Endothelial cell of umbilical vein (primary cell): ENCODE data around the gene WRAP73. TPM values are rescaled to one million over a fixed set of nuclear protein-coding genes. Genes with fewer than 3 reads are reported as not detected.

Experiments
- BruUV-seq: library from RNA; stranded (reverse); fragments of 400-500 nt; replicated peaks from 2 replicates; lab custom pipeline; 2021; lab: Mats Ljungman, UMichigan
- CTCF ChIA-PET: fragments of 300-600, 350-600 bp; sonication (Branson Sonifier 250); formaldehyde crosslinking; loops from one replicate; lab custom pipeline; 2021; ENCODE audit warnings: antibody characterized with exemption, inconsistent platforms; lab: Charles Lee
- POLR2A ChIA-PET: fragments of 300-600, 350-600 bp; sonication (Branson Sonifier 250); formaldehyde crosslinking; loops from one replicate; lab custom pipeline; 2021; ENCODE audit warnings: antibody characterized with exemption, inconsistent platforms; lab: Charles Lee
- DNase-seq: peaks from one replicate; pipeline ENCODE4 v3.0.0-alpha.2; 2011; ENCODE audit warnings: low read depth, low spot score
- FAIRE-seq: peaks from 2 replicates; lab custom pipeline; 2011; peaks lifted over from hg19 to GRCh38; lab: Jason Lieb, UNC
- H2AFZ ChIP-seq: 2 replicates; pipeline ENCODE4 v1.6.0; 2012; ENCODE audit warnings: low read depth, low read length, control low read depth, inconsistent platforms
- H3K27ac ChIP-seq: 2 replicates; pipeline ENCODE4 v1.5.1; 2011; ENCODE audit warnings: low read depth, mild to moderate bottlenecking, control low read depth, low read length, moderate library complexity; ENCODE audit not compliant: insufficient read depth
- H3K27me3 ChIP-seq, 2 experiments: 2 replicates each; pipeline versions ENCODE4 v1.6.0 to v1.6.1; 2011; ENCODE audit warnings: low read length in 2 of 2, mixed read lengths in 1 of 2; ENCODE audit not compliant: control insufficient read depth in 2 of 2, insufficient read depth in 2 of 2
- H3K36me3 ChIP-seq, 2 experiments: 2 replicates in 1 of 2; 3 replicates in 1 of 2; pipeline ENCODE4 v1.5.1; 2011; ENCODE audit warnings: low read length in 2 of 2, mild to moderate bottlenecking in 1 of 2, moderate library complexity in 1 of 2; ENCODE audit not compliant: control insufficient read depth in 2 of 2, insufficient read depth in 2 of 2; ENCODE audit errors: extremely low read depth in 1 of 2
- H3K4me1 ChIP-seq: 3 replicates; pipeline ENCODE4 v1.5.1; 2011; ENCODE audit warnings: mild to moderate bottlenecking, low read length; ENCODE audit not compliant: control insufficient read depth, insufficient read depth; ENCODE audit errors: extremely low read depth
- H3K4me2 ChIP-seq: 2 replicates; pipeline ENCODE4 v1.6.1; 2011; ENCODE audit warnings: low read length, control low read depth, mixed read lengths; ENCODE audit not compliant: insufficient read depth
- H3K4me3 ChIP-seq, 3 experiments: fragments of 200-600 bp in 1 of 3; sonication (generic), shearing (Covaris generic) in 1 of 3; replicated peaks in 1 of 3; 2 replicates each; pipeline ENCODE4 v1.5.1; 2011 to 2016; ENCODE audit warnings: control low read depth in 3 of 3, low read length in 3 of 3, mild to moderate bottlenecking in 2 of 3, inconsistent platforms in 1 of 3, low read depth in 1 of 3, moderate library complexity in 1 of 3; ENCODE audit not compliant: insufficient read depth in 1 of 3
- H3K79me2 ChIP-seq: 2 replicates; pipeline ENCODE4 v1.6.0; 2012; ENCODE audit warnings: low read length, inconsistent platforms; ENCODE audit not compliant: control insufficient read depth, insufficient read depth
- H3K9ac ChIP-seq: replicated peaks from 2 replicates; pipeline ENCODE3; 2011; ENCODE audit warnings: low read length, control low read depth; ENCODE audit not compliant: insufficient read depth; ENCODE audit errors: extremely low read depth
- H3K9me1 ChIP-seq: replicated peaks from 3 replicates; pipeline ENCODE4 v1.6.0; 2011; ENCODE audit warnings: mild to moderate bottlenecking, low read length; ENCODE audit not compliant: control insufficient read depth, insufficient read depth; ENCODE audit errors: extremely low read depth
- H3K9me3 ChIP-seq: replicated peaks from 2 replicates; pipeline ENCODE4 v1.5.1; 2012; ENCODE audit warnings: low read length, inconsistent platforms; ENCODE audit not compliant: control insufficient read depth, insufficient read depth
- H4K20me1 ChIP-seq: replicated peaks from 2 replicates; pipeline ENCODE3; 2011; ENCODE audit warnings: mild to moderate bottlenecking, low read length; ENCODE audit not compliant: control insufficient read depth, insufficient read depth; ENCODE audit errors: extremely low read depth
- EZH2 ChIP-seq: IDR thresholded peaks from 2 replicates; pipeline ENCODE4 v1.6.1; 2012; ENCODE audit warnings: borderline replicate concordance, low read depth, mild to moderate bottlenecking, moderate library complexity, low read length, inconsistent platforms; ENCODE audit not compliant: severe bottlenecking
- FOS ChIP-seq: IDR thresholded peaks from 2 replicates; pipeline ENCODE4 v1.6.1; 2011; ENCODE audit warnings: mild to moderate bottlenecking, low read length, moderate library complexity, borderline replicate concordance; ENCODE audit not compliant: insufficient read depth
- GATA2 ChIP-seq: IDR thresholded peaks from 2 replicates; pipeline ENCODE4 v1.7.0; 2011; ENCODE audit warnings: low read depth, mild to moderate bottlenecking, moderate library complexity, mixed read lengths, low read length; ENCODE audit not compliant: insufficient read length, insufficient read depth
- JUN ChIP-seq: IDR thresholded peaks from 2 replicates; pipeline ENCODE4 v1.6.1; 2011; ENCODE audit warnings: borderline replicate concordance, low read depth; ENCODE audit not compliant: insufficient read length, insufficient read depth
- MYC ChIP-seq: IDR thresholded peaks from one replicate; pipeline ENCODE4 v1.6.1; 2011; ENCODE audit warnings: mild to moderate bottlenecking, low read depth, low read length
- POLR2A ChIP-seq: IDR thresholded peaks from 2 replicates; pipeline ENCODE4 v1.6.1; 2012; ENCODE audit warnings: low read depth, mild to moderate bottlenecking, control low read depth, low read length
- POLR2AphosphoS5 ChIP-seq: IDR thresholded peaks from 2 replicates; pipeline ENCODE4 v1.6.1; 2012; ENCODE audit warnings: low read depth, mild to moderate bottlenecking, control low read depth, low read length, moderate library complexity; ENCODE audit not compliant: insufficient read depth
- dilution Hi-C: fragments of 300-500 bp; cut with MboI; formaldehyde crosslinking; loops from one replicate; pipeline ENCODE4 v1.15.0; 2019; ENCODE audit warnings: low sequenced_read_pairs; ENCODE audit not compliant: extremely low pct_ligation_motif_present
- intact Hi-C: fragments of 100-400 bp; cut with micrococcal nuclease; formaldehyde crosslinking; loops from one replicate; pipeline ENCODE4 v1.10.0; 2022
- polyA plus RNA-seq, 4 experiments: library from polyadenylated mRNA; depleted of rRNA in 3 of 4; stranded (reverse) in 3 of 4; unstranded in 1 of 4; fragments of >200 nt; gene quantifications; 2 replicates each; pipeline versions ENCODE4 v1.2.1 to v1.2.3, GENCODE V29; 2011 to 2012; ENCODE audit warnings: missing spikeins in 1 of 4
- total RNA-seq: library from RNA; stranded (reverse); gene quantifications from 2 replicates; pipeline ENCODE4 v1.2.3, GENCODE V29; 2021
- TF ChIP-seq, protein P1 (sequence below), 2 donors: IDR thresholded peaks; 1 replicate in 1 of 2; 2 replicates in 1 of 2; pipeline ENCODE4 v1.5.1; 2011; ENCODE audit warnings: low read length in 2 of 2, mild to moderate bottlenecking in 2 of 2, moderate library complexity in 2 of 2, control low read depth in 1 of 2, inconsistent platforms in 1 of 2, low read depth in 1 of 2; ENCODE audit not compliant: insufficient read depth in 1 of 2; ENCODE audit errors: extremely low read depth in 1 of 2
- TF ChIP-seq, protein P2 (sequence below): IDR thresholded peaks from 2 replicates; pipeline ENCODE4 v1.6.1; 2011; ENCODE audit not compliant: insufficient read depth, insufficient read length

Gene WRAP73
- total and polyA plus RNA-seq, 2 donors (not counting 3 experiments of a cell fraction or from before 2014, with no cell fraction given), result 23.0 to 50.7 TPM

GRCh38 chr1:3691421-3692204 lies 41.7 kb upstream of the WRAP73 start:
- H3K9me3 ChIP-seq, result no peaks in the 10 kb centered on the region

More at GRCh38 chr1:3691421-3692204, 41.7 kb upstream of the WRAP73 start:
- DNase-seq (no peak), FAIRE-seq (no peak)
- ChIA-PET POLR2A (no interaction called here), CTCF (interaction anchor here (2.0 kb wide), 1 partner anchor 33 kb away, joined by 12 read pairs; no protein-coding TSS in a partner anchor)
- intact Hi-C loops (no loop called here), dilution Hi-C loops (no loop called here)
- Histone ChIP-seq H3K4me1 (no peaks in the 10 kb centered on the region), H4K20me1 (no peaks in the 10 kb centered on the region), H3K9ac (no peak overlapping the region), H3K4me2 (no peak overlapping the region), H3K79me2 (no peaks in the 10 kb centered on the region), H3K27me3 (no peaks in the 10 kb centered on the region), H3K36me3 (no peaks in the 10 kb centered on the region), H3K9me1 (no peaks in the 10 kb centered on the region), H2AFZ (no peak overlapping the region), H3K4me3 (no peak overlapping the region), H3K27ac (no peak overlapping the region)
- TF ChIP-seq, protein P1, sequence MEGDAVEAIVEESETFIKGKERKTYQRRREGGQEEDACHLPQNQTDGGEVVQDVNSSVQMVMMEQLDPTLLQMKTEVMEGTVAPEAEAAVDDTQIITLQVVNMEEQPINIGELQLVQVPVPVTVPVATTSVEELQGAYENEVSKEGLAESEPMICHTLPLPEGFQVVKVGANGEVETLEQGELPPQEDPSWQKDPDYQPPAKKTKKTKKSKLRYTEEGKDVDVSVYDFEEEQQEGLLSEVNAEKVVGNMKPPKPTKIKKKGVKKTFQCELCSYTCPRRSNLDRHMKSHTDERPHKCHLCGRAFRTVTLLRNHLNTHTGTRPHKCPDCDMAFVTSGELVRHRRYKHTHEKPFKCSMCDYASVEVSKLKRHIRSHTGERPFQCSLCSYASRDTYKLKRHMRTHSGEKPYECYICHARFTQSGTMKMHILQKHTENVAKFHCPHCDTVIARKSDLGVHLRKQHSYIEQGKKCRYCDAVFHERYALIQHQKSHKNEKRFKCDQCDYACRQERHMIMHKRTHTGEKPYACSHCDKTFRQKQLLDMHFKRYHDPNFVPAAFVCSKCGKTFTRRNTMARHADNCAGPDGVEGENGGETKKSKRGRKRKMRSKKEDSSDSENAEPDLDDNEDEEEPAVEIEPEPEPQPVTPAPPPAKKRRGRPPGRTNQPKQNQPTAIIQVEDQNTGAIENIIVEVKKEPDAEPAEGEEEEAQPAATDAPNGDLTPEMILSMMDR (IDR thresholded peaks at IDR 0.05; ENCODE audit: extremely low read depth in 1 of 2, insufficient read depth in 1 of 2, low read depth in 1 of 2, low read length in 2 of 2), result no peak
- TF ChIP-seq FOS (no peak), EZH2 (no peak), JUN (no peak), MYC (no peak), GATA2 (no peak), POLR2AphosphoS5 (no peak), POLR2A (no peak)
- TF ChIP-seq, protein P2, sequence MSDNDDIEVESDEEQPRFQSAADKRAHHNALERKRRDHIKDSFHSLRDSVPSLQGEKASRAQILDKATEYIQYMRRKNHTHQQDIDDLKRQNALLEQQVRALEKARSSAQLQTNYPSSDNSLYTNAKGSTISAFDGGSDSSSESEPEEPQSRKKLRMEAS, result no peak
- no TSS peak for BruUV-seq
